ENCODE data around the gene RFX5.
A peak's percentile ranks its signal among the peaks of the same experiment; 100 is the strongest.
"Not testable (repeated sequence)": the region's sequence is repeated elsewhere in the genome, so short reads cannot be mapped to it uniquely, and the experiment has no call there.

The RFX5 gene

GRCh38 chr1:151346769-151347522 lies at the start of gene RFX5:
TSS of gene RFX5 (minus strand) at chr1:151347252. CDS start at chr1:151346320, 932 bp downstream.
- peak; percentile 92 for DNase-seq (ENCODE audit: low read depth in 2 of 2)

GRCh38 chr1:151396265-151396664 lies 49.2 kb upstream of the RFX5 start:
- not testable (repeated sequence) for DNase-seq (ENCODE audit: low read depth in 2 of 2)

- DNase-seq (ENCODE audit: low read depth in 2 of 2): no peak
Observed at GRCh38 chr1:151393583-151393982, 46.5 kb upstream of the RFX5 start.

- no peak for DNase-seq (ENCODE audit: low read depth in 2 of 2)
Observed at GRCh38 chr1:151391079-151391563, 44.1 kb upstream of the RFX5 start.

GRCh38 chr1:151390221-151391078 lies 43.4 kb upstream of the RFX5 start:
- not testable (repeated sequence) for DNase-seq (ENCODE audit: low read depth in 2 of 2)

GRCh38 chr1:151386002-151386401 lies 39.0 kb upstream of the RFX5 start:
- DNase-seq (ENCODE audit: low read depth in 2 of 2): no peak

GRCh38 chr1:151384584-151384983 lies 37.5 kb upstream of the RFX5 start:
- no peak for DNase-seq (ENCODE audit: low read depth in 2 of 2)

GRCh38 chr1:151377150-151377884 lies 30.3 kb upstream of the RFX5 start:
- no peak for DNase-seq (ENCODE audit: low read depth in 2 of 2)

GRCh38 chr1:151373196-151373595 lies 26.1 kb upstream of the RFX5 start:
- no peak for DNase-seq (ENCODE audit: low read depth in 2 of 2)

GRCh38 chr1:151372058-151372934 lies 25.2 kb upstream of the RFX5 start, which contains the start of gene SELENBP1:
TSS of gene SELENBP1 (minus strand) at chr1:151372705. CDS start at chr1:151372641, 64 bp downstream.
- DNase-seq (ENCODE audit: low read depth in 2 of 2): peak; percentile 10 to 25

GRCh38 chr1:151371370-151372057 lies 24.5 kb upstream of the RFX5 start:
- DNase-seq (ENCODE audit: low read depth in 2 of 2): no peak

- no peak for DNase-seq (ENCODE audit: low read depth in 2 of 2)
Observed at GRCh38 chr1:151370211-151370911, 23.3 kb upstream of the RFX5 start.

GRCh38 chr1:151369621-151370048 lies 22.6 kb upstream of the RFX5 start:
- DNase-seq (ENCODE audit: low read depth in 2 of 2): no peak

- DNase-seq (ENCODE audit: low read depth in 2 of 2): no peak
Observed at GRCh38 chr1:151369302-151369610, 22.2 kb upstream of the RFX5 start.

GRCh38 chr1:151368393-151369301 lies 21.6 kb upstream of the RFX5 start:
- no peak for DNase-seq (ENCODE audit: low read depth in 2 of 2)

- DNase-seq (ENCODE audit: low read depth in 2 of 2): no peak
Observed at GRCh38 chr1:151367658-151368392, 20.8 kb upstream of the RFX5 start.

GRCh38 chr1:151364996-151365395 lies 17.9 kb upstream of the RFX5 start:
- no peak for DNase-seq (ENCODE audit: low read depth in 2 of 2)
